Measurements from ENCODE around the gene PIP4K2A.
"Not testable (repeated sequence)": the region's sequence is repeated elsewhere in the genome, so short reads cannot be mapped to it uniquely, and the experiment has no call there.

The PIP4K2A gene

GRCh38 chr10:22714479-22715289 is at the start of gene PIP4K2A:
TSS of gene PIP4K2A (minus strand) at chr10:22714578. CDS start at chr10:22714326, 252 bp downstream.
- peak; percentile 27 for DNase-seq (ENCODE audit: low spot score)
- no peak for FAIRE-seq

DNA sequence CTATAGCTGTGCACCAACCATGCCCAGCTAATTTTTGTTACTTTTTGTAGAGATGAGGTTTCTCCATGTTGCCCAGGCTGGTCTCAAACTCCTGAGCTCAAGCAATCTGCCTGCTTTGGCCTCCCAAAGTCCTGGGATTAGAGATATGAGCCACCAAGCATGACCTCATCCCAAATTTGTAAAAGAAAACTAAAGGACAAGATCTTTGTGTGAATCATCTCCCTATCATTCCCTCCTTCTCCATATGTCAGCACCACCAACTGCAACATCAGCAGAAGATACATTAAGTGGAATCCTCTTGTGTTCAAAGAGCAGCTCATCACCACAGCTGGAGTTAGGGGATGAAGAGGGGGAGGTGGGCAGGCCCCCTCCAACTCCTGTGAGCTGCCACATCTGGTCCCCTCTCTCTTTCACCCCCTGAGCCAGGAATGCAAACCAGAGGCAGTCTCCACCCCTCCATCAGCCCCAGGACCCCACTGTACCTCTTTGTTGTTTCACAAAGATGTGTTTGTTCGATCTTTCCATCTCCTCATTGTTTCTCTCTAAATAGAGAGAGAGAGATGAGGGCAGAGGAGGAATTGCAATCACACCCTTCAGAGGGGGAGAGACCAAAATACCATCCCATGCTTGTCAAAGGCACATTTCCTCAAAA is 47.3 kb upstream of the PIP4K2A start:
- FAIRE-seq (no peak), DNase-seq (ENCODE audit: low spot score) (peak; percentile 34)

- FAIRE-seq (peak; percentile 89), DNase-seq (ENCODE audit: low spot score) (peak; percentile 75)
Observed at GRCh38 chr10:22760025-22760424, 45.6 kb upstream of the PIP4K2A start.

DNA sequence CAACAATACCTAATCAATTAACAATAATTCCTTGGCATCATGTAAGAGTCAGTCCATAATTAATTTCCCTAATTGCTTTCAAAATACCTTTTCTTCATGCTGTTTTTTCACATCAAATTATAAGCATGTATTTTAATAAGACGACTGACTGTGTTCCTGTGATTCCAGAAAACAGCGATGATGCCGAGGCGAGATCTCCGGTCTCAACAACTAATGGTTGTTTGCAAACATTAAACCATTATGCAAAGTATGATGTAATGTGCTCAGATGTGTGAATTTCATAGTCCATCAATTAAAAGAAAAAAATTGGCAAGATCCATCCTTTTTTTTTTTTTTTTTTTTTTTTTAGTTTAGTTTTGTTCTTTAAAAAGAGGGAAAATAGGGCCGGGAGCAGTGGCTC is 44.5 kb upstream of the PIP4K2A start:
- no peak for FAIRE-seq
- no peak for DNase-seq (ENCODE audit: low spot score)

GRCh38 chr10:22754296-22754695 is 39.9 kb upstream of the PIP4K2A start:
- FAIRE-seq (no peak), DNase-seq (ENCODE audit: low spot score) (no peak)

- DNase-seq (ENCODE audit: low spot score) (no peak), FAIRE-seq (no peak)
Observed at GRCh38 chr10:22753786-22754185, 39.4 kb upstream of the PIP4K2A start.

- FAIRE-seq = no peak
Observed at GRCh38 chr10:22752272-22752889, 38.0 kb upstream of the PIP4K2A start.

GRCh38 chr10:22750131-22750530 is 35.8 kb upstream of the PIP4K2A start:
- FAIRE-seq (no peak), DNase-seq (ENCODE audit: low spot score) (no peak)

More at GRCh38 chr10:22752272-22752889, 38.0 kb upstream of the PIP4K2A start:
- DNase-seq (ENCODE audit: low spot score) = no peak

GRCh38 chr10:22744858-22745257 is 30.5 kb upstream of the PIP4K2A start:
- not testable (repeated sequence) for DNase-seq (ENCODE audit: low spot score); FAIRE-seq

DNA sequence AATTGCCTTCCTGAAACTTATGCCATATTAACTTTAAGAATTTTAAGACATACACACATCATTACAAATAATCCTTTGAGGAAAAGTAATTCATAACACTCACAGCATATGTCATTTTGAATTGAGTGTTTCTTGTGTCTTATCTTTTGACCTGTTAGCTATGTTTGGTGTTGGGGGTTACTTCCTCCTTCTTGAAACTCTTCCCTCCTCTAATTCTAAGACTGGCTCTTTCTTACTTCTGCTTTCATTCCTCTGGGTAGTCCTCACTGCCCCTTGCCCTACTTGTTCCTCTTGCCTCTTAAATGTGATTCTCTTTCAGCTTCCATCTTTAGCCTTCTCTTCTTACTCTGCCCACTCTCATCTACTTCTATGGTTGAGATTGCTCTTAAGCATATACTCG is 28.3 kb upstream of the PIP4K2A start:
- no peak for FAIRE-seq
- DNase-seq (ENCODE audit: low spot score) = no peak

DNA sequence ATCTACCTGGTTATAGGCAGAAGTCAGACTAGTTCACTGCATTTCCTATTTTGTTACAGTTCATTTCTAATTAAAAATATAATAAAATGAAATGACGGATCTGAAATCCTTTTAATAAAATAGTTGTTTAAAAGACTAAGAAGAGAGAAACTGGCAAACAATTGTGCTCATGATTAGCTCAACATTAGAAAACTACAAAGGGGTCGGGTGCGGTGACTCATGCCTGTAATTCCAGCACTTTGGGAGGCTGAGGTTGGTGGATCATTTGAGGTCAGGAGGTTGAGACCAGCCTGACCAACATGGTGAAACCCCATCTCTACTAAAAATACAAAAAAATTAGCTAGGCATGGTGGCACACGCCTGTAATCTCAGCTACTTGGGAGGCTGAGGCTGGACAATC is 27.3 kb upstream of the PIP4K2A start:
- peak; percentile 87 for FAIRE-seq
- peak; percentile 33 for DNase-seq (ENCODE audit: low spot score)

DNA sequence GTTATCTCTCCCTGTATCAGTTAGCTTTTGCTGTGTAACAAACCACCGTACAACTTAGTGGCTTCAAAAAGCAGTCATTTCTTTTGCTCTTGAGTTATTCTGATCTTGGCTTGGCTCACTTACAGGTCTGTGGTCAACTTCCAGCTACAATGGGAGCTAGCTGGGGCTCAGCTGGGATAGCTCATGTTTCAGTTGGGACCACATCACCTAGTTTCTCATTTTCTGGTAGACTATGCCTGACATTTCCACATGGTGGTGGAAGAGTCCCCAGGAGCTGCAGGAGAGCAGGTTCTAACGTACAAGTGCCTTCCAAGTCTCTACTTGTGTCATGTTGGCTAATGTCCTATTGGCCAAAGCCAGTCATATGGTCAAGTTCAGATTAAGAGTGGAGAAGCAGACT is 25.8 kb upstream of the PIP4K2A start:
- FAIRE-seq (peak; percentile 50), DNase-seq (ENCODE audit: low spot score) (peak; percentile 31)

- DNase-seq (ENCODE audit: low spot score) (peak; percentile 87), FAIRE-seq (peak; percentile 95)
Observed at GRCh38 chr10:22737587-22737986, 23.2 kb upstream of the PIP4K2A start.

- DNase-seq (ENCODE audit: low spot score) (peak; percentile 71), FAIRE-seq (peak; percentile 87)
Observed at GRCh38 chr10:22736134-22736533, 21.8 kb upstream of the PIP4K2A start.

DNA sequence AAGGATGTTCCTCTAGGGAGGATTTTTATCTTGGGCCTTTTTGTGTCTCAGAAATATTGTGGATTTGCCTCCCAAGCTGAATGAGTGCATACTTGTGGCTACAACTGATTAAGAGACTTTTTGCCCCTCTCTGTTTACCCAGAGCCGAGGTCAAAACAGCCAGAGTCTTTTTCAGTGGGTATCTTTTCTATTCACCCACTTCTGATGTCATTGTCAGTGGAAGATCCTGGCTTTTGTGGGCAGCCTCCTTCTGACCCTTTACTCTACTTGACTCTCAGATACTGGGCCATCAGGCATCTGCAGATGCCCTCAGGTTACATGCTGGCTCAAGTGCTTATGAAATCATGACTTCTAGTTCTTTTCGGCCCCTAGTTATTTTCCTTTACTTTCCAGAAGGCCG is 19.6 kb upstream of the PIP4K2A start:
- FAIRE-seq = no peak
- DNase-seq (ENCODE audit: low spot score) = no peak

GRCh38 chr10:22727663-22728062 is 13.3 kb upstream of the PIP4K2A start:
- FAIRE-seq = no peak
- DNase-seq (ENCODE audit: low spot score) = no peak

DNA sequence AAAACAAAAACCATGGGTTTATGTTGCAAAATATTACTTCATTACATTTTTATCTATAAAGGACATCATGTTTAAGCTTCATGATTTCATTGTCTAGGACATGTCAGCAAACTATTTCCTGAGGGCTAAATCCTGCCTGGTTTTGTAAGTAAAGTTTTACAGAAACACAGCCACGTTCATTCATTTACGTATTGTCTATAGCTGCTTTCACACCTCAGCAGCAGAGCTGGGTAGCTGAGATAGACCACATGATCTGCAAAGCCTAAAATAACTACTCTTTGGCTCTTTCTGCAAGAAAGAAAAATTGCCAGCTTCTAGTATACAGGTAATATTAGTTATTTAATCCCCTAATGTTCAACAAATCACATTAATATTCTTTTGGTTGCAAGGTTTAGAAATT is 12.7 kb upstream of the PIP4K2A start:
- DNase-seq (ENCODE audit: low spot score) (no peak), FAIRE-seq (no peak)

DNA sequence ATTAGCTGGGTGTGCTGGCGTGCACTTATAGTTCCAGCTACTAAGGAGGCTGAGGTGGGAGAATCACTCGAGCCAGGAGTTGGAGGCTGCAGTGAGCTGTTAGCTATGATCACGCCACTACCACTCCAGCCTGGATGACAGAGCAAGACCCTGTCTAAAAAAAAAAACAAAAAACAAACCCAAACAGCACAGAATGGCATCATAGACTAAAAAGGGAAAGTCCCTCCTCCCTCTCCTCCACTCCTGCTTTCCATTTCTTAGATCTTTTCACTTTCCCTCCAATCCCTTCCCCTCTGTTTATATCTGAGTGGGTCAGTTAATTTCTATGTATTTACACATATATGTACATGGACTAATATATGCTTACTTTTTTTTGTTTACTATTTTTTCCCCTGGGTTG is 10.4 kb upstream of the PIP4K2A start:
- DNase-seq (ENCODE audit: low spot score) = no peak
- no peak for FAIRE-seq

GRCh38 chr10:22723783-22724182 is 9.4 kb upstream of the PIP4K2A start:
- FAIRE-seq (no peak), DNase-seq (ENCODE audit: low spot score) (no peak)

GRCh38 chr10:22723343-22723779 is 9.0 kb upstream of the PIP4K2A start:
- FAIRE-seq (no peak), DNase-seq (ENCODE audit: low spot score) (no peak)

DNA sequence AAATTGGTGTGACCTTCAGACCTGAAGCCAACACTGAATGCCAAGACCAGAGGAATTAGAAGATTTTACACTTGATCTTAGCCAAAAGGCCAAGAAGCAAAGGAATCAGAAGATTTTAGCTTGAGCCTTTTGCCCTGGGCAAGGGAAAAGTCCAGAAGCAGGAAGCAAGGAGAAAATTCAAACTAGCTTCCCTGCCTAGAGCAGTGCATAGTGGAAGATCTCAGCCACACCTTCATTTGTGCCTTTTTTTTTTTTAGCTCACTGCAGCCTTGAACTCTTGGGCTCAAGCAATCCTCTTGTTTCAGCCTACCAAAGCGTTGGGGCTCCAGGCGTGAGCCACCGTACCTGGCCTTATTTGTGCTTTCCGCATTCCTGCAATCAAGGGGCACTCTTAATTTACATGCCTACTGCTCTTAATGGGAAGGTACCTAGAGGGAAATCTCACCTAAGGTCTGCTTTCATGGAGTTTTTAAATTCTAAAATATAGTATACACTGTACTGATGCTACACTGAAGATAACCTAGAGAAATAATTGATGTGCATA is 8.3 kb upstream of the PIP4K2A start:
- no peak for FAIRE-seq

GRCh38 chr10:22720667-22721066 is 6.3 kb upstream of the PIP4K2A start:
- DNase-seq (ENCODE audit: low spot score) (no peak), FAIRE-seq (no peak)

More for the DNA sequence above, 8.3 kb upstream of the PIP4K2A start:
- DNase-seq (ENCODE audit: low spot score) = no peak
